GM19438 (cell line): ENCODE measurements around the gene CNIH3.

Experiments
- ATAC-seq: cut with Tn5 transposase; IDR thresholded peaks from one replicate; pipeline ENCODE4 v1.9.1; 2021; ENCODE audit warnings: low read depth; ENCODE audit not compliant: unreplicated experiment

The CNIH3 gene

DNA sequence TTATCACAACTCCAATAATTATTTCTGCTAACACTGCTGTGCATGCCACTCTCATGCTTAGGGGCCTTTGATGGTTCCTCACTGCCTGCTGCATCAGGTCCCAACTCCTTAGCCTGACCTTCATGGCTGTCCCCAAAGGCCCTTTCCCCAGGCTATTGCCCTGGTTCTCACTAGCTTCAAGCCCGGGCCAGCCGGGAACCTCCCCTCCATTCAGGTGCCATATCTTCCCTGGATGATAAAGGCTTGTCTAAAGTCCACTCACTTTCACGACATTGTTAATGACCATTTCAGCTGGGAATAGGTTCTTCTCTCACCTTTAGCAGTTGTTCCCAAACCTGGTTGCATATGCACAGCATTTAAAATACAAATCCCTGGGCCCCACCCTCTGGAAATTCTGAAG lies 95.8 kb downstream of the CNIH3 start:
- ATAC-seq: no peak

DNA sequence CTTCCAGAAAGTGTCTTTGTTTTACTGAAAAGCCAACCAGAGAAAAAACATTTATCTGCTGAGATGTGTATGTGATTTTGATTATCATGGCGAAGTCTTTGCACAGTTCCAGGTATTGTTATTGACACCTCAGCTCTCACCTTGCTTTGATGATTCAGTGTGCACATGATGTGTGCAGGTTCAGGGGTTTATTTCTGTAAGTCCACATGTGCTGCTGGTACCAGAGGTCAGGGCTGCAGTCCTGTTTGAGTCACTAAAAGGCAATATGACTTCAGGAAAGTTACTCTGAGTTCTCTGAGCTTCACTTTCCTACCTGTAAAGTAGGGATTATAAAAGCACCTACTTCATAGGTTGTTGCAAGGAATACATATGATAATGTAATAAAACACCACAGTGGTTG lies 97.1 kb downstream of the CNIH3 start:
- ATAC-seq: no peak

DNA sequence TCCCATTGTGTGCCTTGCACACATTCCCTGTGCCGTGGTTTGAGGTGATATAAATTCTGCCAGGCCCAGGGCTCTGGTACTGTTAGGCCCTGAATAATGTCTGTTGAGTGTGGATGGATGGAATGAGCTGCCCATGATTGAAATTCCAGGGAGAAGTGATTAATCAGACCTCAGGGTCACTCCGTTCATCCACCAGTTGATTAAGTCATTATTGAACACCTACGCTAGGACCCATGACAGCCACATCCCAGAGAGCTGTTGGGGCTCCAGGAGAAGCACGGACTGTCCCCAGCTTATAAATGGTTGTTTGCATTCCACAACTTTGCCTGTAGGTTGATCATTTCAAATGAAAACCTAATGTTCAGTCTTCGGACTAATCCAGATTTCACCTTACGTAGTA lies 98.4 kb downstream of the CNIH3 start:
- ATAC-seq: no peak

DNA sequence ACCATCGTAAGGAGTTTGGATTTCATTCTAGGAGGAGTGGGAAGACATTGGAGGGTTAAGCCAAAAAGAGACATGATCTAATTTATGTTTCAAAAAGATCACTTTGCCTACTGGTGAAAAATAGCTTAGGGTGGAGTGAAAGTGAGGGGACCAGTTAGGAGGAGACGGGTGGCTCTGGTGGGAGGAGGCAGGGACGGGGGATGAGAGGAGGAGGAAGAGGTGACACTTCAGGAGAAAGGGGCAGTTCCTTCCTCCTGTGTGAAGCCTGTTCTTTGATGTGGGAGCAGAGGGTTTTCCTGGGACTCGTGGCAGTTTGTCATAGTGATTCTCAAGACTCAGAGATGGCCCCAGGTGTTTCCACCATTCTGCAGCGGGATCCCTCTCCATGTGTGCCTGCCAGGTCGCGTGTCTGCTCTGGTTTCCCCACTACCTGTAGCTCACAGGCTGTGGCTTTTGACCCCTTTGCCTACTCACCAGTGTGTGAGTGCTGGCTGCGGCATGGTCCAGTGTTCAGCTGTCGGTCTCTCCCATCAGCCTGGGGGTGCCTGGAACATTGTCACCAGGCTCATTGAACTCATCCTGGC lies 102.4 kb downstream of the CNIH3 start:
- no peak for ATAC-seq

DNA sequence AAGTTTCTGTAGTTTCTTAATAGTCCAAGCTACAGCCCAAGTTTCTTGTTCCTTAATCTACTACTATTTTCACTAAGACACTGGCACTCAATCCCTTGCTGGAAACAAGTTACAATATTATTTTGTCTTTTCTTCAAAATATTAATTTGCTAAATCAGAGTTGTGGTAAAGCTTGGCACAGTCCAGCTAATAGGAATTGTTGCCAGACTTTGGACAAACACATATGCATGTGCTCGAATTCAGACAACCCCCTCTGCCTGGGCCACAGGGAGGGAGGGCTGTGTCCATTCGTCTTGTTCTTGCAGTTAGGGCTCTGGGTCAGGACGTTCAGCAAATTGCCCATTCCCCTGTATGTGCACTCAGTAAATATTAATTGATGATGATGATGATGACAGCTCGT lies 103.6 kb downstream of the CNIH3 start:
- ATAC-seq: no peak

DNA sequence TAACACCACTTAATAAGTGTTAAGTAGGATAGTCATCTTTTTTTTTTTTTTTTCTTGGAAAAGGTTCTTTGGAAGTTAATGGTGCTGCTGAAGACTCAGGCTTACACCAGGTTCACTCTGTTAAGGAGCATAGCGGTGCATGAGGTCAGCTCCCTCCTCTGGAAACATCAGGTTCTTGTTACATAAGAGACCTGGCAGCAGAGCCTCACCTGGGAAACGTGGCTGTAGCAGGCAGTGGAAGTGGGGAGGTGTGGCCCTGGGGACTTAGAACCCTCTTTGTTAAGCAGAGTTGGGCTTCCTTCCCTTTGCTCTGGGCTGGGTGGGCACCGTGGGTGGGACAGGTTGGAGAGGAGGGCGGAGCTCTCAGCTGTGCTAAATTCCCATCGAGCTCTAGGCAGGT lies 104.1 kb downstream of the CNIH3 start:
- ATAC-seq: no peak

DNA sequence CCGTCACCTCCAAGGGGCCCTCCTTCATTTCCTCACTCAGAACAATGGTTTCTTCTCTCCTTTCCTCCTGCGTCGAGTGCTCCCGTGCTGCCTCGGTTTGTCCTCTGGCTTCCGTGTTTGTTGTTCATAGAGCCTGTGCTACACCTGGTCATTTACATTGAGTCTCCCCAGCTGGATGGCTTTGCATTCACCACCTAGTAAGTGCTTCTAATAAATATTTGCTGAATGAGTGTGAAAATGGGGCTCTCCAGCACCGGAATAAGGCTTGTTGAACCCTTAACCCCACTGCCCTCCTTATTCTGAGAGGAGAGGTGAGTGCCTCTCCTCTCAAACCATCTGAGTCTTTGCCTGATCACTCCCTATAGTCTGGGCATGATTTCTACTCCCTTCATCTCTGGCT lies 104.9 kb downstream of the CNIH3 start:
- no peak for ATAC-seq

DNA sequence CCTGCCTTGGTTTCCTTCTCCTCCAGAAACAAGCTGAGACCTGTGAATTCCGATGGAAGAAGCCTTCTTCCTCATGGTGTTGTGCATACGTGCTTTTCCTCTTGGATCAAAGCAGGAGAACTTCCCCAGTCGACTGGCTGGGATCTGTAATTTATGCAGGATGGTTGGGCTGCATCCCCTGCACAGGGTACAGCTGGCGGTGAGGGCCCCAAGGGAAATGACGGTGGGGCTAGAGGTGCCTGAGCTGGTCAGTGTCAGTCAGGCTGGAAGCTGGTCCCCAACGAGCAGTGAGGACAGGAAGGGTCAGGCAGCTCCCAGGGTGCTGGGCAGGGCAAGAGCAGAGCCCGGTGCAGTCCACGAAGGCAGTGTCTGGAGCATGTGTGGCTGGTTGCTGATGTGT lies 106.7 kb downstream of the CNIH3 start:
- no peak for ATAC-seq

DNA sequence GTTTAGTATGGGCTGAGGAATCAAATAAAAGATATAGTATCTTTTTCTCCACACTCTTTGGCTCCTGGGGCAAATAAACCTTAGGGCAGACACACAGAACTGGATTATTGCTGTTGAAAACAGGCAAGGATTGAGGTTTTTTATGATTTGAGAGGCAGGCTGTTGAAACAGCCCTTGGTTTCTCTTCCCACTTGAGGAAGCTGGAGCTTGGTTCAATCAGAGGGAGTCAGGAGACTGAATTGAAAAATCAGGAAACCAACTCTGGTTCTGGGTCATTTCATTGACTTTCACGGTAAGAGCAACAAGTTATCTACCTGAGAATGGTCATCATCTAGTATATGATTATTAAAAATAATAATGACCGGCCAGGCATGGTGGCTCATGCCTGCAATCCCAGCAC lies 108.4 kb downstream of the CNIH3 start:
- no peak for ATAC-seq

DNA sequence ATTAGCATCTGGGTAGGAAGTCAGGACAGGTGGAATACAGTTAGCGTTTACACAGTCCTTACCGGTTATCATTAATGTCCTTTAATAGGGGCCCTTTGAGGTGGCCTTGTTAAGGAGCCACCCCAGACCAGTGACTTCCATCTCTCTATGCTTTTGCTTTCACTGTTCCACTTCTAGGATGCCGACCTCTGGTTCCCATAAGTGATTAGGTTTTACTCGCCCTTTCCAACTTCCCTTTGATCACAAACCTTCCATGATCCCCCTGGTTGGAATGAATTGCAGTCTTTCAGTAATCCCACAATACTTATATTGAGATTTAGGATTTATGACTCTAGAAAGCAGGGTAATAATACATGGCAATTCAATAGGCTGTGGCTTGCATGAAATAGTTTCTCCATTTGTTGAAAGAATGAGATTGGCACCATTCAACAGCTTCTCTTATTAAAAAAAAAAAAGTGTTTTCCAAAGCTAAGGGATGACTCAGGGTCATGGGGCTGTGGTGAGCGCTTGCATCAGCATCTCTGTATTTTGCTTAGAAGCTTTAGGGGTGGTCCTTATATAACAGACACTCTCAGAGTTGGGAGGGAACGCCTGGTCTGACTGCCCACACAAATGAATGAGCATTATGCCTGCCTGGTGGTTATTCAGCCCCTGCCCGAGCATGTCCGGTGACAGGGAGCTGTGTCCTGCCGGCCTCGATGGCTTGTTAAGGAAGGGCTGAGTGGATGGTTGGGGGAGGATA lies 110.5 kb downstream of the CNIH3 start:
- no peak for ATAC-seq

DNA sequence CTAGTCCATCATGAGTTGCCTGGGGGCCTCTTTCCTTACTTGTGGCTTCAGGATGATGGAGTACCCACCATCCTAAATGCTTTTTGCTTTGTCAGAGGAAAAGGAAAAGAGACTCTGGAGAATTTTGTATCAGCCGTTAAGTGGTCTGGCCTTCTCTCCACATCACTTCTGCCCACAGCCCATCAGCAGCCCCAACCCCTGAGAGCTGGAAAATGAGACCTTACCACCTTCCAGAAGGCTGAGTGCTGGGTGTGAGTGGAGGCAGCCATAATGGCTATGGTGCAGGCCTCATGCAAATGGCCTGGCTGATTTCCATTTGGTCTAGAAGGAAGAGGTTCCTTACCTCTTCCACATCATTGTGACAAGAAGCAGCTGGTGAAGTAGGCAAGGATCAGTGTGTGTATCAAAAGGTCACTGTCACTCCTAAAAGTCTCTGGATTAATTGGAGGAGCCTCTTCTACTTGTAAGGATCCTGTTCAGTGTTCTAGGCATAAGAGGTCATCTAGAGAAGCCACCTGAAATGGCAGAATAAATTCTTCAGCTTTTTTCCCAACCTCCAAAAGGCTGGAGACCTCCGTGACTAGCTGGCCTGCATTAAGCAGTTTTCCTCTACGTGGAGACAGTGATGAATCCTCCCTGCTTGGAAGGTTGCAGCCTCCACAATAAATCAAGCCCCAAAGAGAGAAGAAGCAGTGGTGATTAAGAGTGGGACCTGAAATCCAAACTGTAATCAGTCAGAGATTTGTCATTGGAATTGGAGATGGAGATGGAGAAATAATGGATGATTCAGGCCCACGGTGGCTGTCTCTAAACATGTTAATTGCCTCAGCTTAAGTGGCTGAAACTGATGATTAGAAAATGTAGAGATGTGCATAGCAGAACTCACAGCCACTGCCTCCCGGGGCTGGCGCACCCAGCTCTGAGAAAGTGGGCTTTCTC lies 111.5 kb downstream of the CNIH3 start:
- no peak for ATAC-seq

DNA sequence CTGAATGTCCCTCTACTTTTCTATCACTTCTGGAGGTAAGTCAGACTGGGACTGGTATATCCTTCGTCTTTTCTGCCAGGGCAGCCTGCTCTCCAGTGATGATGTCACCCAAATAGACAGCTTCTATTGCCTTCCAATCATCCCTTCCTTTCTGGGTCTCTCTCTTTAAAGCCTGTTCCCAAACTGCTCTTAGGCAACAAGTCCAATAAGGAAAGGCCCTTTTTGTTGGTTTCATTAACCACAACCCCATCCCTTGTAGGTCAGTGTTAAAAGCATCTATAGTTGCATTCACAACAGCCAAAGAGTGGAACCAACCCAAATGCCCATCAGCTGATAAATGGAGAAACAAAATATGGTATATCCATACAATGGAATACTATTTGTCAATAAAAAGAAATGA lies 114.4 kb downstream of the CNIH3 start:
- ATAC-seq: no peak

DNA sequence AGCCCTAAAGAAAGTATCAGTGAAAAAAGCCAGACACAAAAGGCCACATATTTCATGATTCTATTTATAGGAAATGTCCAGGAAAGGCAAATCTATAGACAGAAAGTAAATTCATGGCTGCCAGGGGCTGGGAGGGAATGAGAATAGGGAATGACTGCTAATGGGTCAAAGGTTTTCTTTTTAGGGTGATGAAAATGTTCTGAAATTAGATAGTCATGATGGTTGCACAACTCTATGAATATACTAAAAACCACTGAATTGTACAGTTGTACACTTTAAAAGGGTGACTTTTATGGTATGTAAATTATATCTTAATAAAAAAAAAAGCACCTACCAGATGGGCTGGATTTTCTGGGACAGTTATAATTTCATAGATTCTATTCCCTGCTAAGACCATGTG lies 114.8 kb downstream of the CNIH3 start:
- no peak for ATAC-seq

DNA sequence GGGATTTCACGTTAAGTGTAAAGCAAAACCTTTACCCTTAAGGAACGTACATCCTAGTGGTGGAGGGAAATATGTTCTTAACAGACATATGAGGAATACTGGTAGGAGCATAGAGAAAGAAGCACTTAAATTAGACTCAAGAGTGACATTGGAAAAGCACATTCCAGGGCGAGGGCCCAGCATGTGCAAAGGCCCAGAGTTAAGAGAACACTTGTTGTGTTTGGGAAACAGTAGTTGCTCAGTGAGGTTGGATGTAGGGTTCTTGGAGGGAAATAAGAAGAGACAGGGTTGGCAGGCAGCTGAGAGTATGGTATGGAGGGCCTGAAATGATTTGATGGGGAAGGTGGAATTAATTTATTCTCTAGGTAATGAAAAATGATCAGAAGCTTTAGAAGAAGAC lies 115.5 kb downstream of the CNIH3 start:
- ATAC-seq: no peak

DNA sequence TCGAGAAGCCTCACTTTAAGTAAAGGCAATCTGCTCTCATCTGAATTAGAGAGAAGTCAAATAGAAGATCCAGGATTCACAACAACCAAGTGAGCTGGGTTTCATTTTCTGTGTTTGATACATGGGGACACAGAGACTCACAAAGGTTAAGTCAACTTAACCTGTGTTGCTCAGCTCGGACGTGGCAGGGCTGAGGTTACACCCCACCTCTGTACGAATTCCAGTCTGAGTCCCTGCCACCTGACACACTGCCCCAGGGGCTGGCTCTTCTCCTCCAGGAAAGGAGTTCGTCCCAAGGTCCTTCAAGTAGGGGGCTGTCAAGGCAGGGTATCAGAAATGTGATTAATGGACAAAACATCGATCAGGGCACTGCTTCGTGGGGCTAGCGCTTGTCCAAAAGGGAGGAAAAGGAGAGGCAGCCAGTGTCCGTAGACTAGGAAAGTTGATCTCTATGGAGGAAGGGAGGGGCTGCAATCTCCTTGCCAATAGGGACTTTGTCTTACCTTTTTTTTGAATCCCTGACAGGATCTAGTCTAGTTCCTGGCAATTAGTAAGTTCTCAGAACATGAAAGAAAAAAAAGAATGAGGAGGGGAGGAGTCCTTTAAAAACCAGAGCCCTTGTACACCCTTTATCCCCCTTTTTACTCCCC lies 116.4 kb downstream of the CNIH3 start:
- ATAC-seq: no peak

DNA sequence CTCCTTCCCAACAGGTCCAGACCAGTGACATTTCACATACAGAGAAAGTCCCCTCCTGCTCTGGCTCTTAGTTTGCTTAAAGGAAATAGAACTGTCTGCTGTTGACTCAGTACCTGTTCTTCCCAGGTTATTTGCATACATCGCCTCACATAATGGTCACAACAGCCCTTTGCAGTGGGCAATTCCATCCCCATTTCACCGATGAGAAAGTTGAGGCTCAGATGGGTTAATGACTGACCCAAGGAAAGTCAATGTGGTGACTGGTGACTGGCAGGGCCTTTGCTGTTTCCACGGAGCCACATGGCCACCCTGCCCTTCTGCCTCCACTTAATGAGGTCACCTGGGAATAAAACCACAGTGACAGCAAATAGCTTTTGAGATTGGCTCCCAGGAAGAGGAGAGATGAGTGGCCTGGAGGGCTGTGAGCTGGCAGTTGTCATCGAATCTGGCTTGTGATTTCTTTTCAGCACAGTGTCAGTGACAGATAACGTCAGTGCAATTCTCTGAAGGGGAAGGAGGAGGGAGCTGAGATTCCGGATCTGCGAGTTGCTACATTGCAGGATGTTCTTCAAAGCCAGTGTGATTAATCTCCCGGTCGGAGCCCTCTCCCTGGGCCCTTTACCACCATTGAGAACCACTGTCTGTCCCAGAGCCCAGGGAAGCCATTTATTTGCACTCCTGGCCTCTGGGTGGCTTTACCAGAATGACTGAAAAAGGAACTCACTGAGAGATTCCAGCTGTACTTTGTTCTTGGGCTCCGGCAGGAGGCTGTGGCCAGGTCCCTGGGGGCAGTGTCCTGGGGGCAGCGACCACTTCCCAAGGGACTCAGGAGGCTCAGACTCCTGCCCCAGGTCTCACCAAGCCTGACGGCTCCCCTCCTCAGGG lies 117.2 kb downstream of the CNIH3 start:
- ATAC-seq: peak; percentile 39

DNA sequence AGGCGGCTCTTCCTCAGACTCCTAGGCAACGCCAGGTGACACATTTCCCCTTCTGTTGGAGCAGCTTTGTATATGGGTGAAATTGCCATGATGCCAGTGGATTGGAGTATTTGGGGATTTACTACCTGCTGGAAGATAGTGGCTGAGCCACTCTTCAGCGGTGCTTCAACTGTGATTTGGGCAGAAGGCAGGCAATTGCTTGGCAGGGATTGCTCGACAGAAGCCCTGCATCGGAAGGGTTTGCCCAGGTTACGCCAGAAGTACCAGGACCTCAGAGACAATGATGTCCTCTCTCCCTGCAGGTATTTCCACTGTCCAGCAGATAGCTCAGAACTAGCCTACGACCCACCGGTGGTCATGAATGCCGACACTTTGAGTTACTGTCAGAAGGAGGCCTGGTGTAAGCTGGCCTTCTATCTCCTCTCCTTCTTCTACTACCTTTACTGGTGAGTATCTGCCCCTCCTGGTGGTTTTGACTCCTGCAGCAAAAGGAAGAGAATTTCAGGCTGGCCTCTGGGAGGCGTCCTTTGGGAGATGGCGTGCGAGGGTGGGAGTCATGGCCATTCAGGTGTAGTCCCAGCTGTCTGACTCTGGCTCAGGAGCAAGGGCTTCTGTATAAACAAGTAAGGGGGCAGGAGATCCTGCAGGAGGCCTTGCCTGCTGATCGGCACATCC lies 118.3 kb downstream of the CNIH3 start:
- ATAC-seq: no peak

DNA sequence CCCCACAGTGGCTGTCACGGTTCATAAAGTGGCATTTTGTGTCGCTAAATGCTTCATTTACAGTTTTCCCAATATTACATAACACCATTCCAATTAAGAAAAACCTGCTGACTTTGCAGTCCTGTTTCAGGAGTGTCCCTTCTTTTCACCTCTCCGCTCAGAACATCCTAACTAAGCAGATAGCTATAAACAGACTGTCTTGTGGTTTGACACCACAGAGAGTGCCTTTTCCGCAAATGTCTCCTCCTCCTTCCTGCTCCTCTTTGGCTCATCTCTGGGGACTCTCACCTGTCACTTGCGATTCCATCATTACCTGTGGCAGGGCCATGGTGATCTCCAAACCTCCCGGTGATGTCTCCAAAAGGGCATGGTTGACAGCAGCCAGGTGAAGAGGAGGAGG lies 119.0 kb downstream of the CNIH3 start:
- ATAC-seq: no peak

DNA sequence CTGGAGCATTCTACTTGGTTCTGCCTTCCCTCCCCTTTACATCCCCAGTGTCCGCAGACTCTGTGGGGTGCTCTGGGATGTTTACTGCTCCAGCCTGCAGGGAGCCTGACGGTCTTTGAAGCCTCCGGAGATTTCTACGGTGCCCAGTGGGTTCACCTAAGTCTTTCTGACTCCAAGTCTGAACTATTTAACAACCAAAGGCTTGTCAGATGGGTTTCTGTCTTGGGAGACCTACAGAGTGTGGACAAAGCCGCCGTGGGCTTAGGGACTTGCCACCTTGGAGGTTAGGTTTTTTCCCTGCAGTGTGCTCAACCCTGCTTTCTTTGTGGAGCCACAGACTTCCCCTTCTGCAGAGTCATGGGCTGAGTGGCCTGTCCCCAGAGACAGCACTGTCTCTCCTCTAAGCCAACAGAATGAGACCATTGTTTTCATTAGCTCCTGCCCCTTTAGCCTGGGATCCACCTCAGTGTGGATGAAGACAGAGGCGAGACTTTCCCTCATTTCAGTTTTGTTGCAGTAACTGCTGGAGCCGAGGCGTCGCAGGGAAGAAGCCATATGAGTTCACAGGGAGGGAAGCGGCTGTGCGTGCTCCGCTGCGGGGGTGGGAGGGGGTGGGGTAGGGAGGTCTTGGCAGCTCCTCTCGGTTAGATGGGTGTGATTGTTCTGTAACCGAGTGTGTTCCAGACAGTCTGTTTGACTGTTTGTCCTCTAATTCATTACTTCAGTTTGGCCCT lies 120.7 kb downstream of the CNIH3 start:
- peak; percentile 41 for ATAC-seq
